GM19023 (cell line): ENCODE data around the gene THBS4.

Source experiments
- ATAC-seq: cut with Tn5 transposase; IDR thresholded peaks from one replicate; pipeline ENCODE4 v1.9.1; 2021; ENCODE audit warnings: mild to moderate bottlenecking, moderate library complexity; ENCODE audit not compliant: unreplicated experiment

THBS4 gene

GRCh38 chr5:80043187-80043586, 8.0 kb downstream of the THBS4 start:
- ATAC-seq, result no peak

- ATAC-seq, result no peak
These were observed 13.1 kb downstream of the THBS4 start for GRCh38 chr5:80048084-80048780.

GRCh38 chr5:80052464-80052863, 17.3 kb downstream of the THBS4 start:
- no peak for ATAC-seq

GRCh38 chr5:80054682-80055081, 19.5 kb downstream of the THBS4 start:
- ATAC-seq, result no peak

GRCh38 chr5:80055491-80056170, 20.5 kb downstream of the THBS4 start:
- no peak for ATAC-seq

GRCh38 chr5:80057099-80057498, 22.0 kb downstream of the THBS4 start:
- no peak for ATAC-seq

GRCh38 chr5:80057921-80058320, 22.8 kb downstream of the THBS4 start:
- ATAC-seq, result no peak

- no peak for ATAC-seq
These were observed 24.3 kb downstream of the THBS4 start for GRCh38 chr5:80059354-80059980.

- ATAC-seq, result no peak
These were observed 25.8 kb downstream of the THBS4 start for GRCh38 chr5:80060966-80061365.

- no peak for ATAC-seq
These were observed 26.4 kb downstream of the THBS4 start for GRCh38 chr5:80061547-80061946.

- ATAC-seq, result no peak
These were observed 29.0 kb downstream of the THBS4 start for GRCh38 chr5:80064124-80064523.

GRCh38 chr5:80067016-80067415, 31.9 kb downstream of the THBS4 start:
- ATAC-seq, result no peak

- no peak for ATAC-seq
These were observed 32.5 kb downstream of the THBS4 start for GRCh38 chr5:80067531-80068245.

GRCh38 chr5:80068246-80068636, 33.1 kb downstream of the THBS4 start:
- no peak for ATAC-seq

GRCh38 chr5:80068775-80069174, 33.6 kb downstream of the THBS4 start:
- no peak for ATAC-seq

GRCh38 chr5:80069251-80069800, 34.2 kb downstream of the THBS4 start:
- no peak for ATAC-seq

GRCh38 chr5:80069918-80070318, 34.8 kb downstream of the THBS4 start:
- ATAC-seq, result no peak

- ATAC-seq, result no peak
These were observed 35.3 kb downstream of the THBS4 start for GRCh38 chr5:80070338-80071056.

- no peak for ATAC-seq
These were observed 36.4 kb downstream of the THBS4 start for GRCh38 chr5:80071510-80072021.
